Measurements from ENCODE around the gene PDIK1L. TPM values are rescaled to one million over a fixed set of nuclear protein-coding genes. Genes with fewer than 3 reads are reported as not detected.

The PDIK1L gene
- total and polyA plus RNA-seq, 2 of the 8 experiments (the other 6 are each of a cell fraction or from before 2014, with no cell fraction given), result 0.95 to 4.5 TPM

DNA sequence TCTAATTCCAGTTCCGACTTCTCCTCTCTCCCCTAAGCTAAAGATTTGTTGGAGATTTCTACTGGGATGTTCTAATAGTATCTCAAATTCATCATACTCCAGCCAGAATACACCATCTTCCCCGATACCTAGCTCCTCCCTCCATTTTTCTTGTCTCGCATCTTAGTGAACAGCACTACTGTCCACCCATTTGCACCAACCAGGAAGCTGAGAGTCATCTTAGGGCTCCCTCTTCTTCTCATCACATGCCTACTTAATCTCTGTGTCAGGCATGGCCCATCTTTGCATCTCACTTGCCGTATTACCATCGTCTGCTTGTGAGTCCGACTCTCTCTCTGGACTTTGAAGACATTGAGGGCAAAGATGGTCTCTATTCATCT is 40.7 kb upstream of the PDIK1L start (continued):
- TF ChIP-seq RFX5 (IDR thresholded peaks at IDR 0.05; ENCODE audit: borderline replicate concordance, low read depth, low read length) (no peak), RXRA (IDR thresholded peaks at IDR 0.05; ENCODE audit: insufficient read depth, low read depth, low read length) (no peak), ASH2L (IDR thresholded peaks at IDR 0.05; ENCODE audit: low read length) (no peak)
